Measurements from ENCODE around the gene SYT17.

Gene SYT17

GRCh38 chr16:19130385-19130784 lies 37.7 kb upstream of the SYT17 start:
- TF ChIP-seq REST (IDR thresholded peaks at IDR 0.05; ENCODE audit: insufficient replicate concordance, low read depth) = no peak
- TF ChIP-seq SPI1 (IDR thresholded peaks at IDR 0.05; ENCODE audit: borderline replicate concordance, low read depth) = no peak
- no peak for DNase-seq (ENCODE audit: low read depth in 1 of 2, low spot score in 1 of 2)
- H3K4me3 ChIP-seq (replicated peaks; ENCODE audit: insufficient read depth, low read length) = no peak overlapping the region

GRCh38 chr16:19130852-19131824 lies 36.9 kb upstream of the SYT17 start:
- TF ChIP-seq, protein P1, sequence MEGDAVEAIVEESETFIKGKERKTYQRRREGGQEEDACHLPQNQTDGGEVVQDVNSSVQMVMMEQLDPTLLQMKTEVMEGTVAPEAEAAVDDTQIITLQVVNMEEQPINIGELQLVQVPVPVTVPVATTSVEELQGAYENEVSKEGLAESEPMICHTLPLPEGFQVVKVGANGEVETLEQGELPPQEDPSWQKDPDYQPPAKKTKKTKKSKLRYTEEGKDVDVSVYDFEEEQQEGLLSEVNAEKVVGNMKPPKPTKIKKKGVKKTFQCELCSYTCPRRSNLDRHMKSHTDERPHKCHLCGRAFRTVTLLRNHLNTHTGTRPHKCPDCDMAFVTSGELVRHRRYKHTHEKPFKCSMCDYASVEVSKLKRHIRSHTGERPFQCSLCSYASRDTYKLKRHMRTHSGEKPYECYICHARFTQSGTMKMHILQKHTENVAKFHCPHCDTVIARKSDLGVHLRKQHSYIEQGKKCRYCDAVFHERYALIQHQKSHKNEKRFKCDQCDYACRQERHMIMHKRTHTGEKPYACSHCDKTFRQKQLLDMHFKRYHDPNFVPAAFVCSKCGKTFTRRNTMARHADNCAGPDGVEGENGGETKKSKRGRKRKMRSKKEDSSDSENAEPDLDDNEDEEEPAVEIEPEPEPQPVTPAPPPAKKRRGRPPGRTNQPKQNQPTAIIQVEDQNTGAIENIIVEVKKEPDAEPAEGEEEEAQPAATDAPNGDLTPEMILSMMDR (IDR thresholded peaks at IDR 0.05; ENCODE audit: insufficient read depth, low read length) = no peak
- TF ChIP-seq GABPA (IDR thresholded peaks at IDR 0.05; ENCODE audit: low read depth) = no peak
- TF ChIP-seq SPI1 (IDR thresholded peaks at IDR 0.05; ENCODE audit: borderline replicate concordance, low read depth) = no peak
- TF ChIP-seq POLR2AphosphoS5 (IDR thresholded peaks at IDR 0.05; ENCODE audit: low read depth) = no peak
- TF ChIP-seq REST (IDR thresholded peaks at IDR 0.05; ENCODE audit: insufficient replicate concordance, low read depth) = no peak
- Histone ChIP-seq H3K27ac (replicated peaks) (no peak overlapping the region), H3K27me3 (ENCODE audit: insufficient read depth, poor library complexity, severe bottlenecking) (no peaks in the 10 kb centered on the region), H3K4me3 (replicated peaks; ENCODE audit: insufficient read depth, low read length) (no peak overlapping the region)
- peak; percentile 27 to 53 for DNase-seq (ENCODE audit: low read depth in 1 of 2, low spot score in 1 of 2)

More at GRCh38 chr16:19130385-19130784, 37.7 kb upstream of the SYT17 start:
- Histone ChIP-seq H3K27ac (replicated peaks) (no peak overlapping the region), H3K27me3 (ENCODE audit: insufficient read depth, poor library complexity, severe bottlenecking) (no peaks in the 10 kb centered on the region)

DNA sequence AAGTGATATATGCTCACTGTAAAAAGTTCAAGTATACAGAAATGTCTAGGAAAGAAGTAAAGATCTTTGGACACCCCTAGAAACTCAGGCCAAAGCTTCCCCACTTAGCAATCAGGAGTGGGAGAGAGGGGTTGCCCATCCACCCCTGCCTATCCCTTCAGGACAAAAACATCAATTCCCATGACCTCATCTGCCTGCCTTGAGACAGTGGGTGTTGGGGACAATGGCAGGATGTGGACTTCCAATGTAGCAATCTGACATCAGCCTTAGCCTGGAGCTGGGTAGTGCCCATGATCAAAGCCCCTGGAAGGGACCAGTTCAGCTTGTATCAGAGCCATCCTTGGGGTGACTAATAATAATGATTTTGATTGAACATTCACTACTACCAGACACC lies 36.2 kb upstream of the SYT17 start:
- TF ChIP-seq, protein P1 (IDR thresholded peaks at IDR 0.05; ENCODE audit: insufficient read depth, low read length) = no peak
- TF ChIP-seq POLR2AphosphoS5 (IDR thresholded peaks at IDR 0.05; ENCODE audit: low read depth) (no peak), SPI1 (IDR thresholded peaks at IDR 0.05; ENCODE audit: borderline replicate concordance, low read depth) (no peak), GABPA (IDR thresholded peaks at IDR 0.05; ENCODE audit: low read depth) (no peak), REST (IDR thresholded peaks at IDR 0.05; ENCODE audit: insufficient replicate concordance, low read depth) (no peak)
- DNase-seq (ENCODE audit: low read depth in 1 of 2, low spot score in 1 of 2) = no peak
- H3K4me3 ChIP-seq (replicated peaks; ENCODE audit: insufficient read depth, low read length) = no peak overlapping the region
- H3K27me3 ChIP-seq (ENCODE audit: insufficient read depth, poor library complexity, severe bottlenecking) = no peaks in the 10 kb centered on the region
- H3K27ac ChIP-seq (replicated peaks) = no peak overlapping the region
